B cell (primary cell): Measurements from ENCODE around the gene BNIP2. TPM values are rescaled to one million over a fixed set of nuclear protein-coding genes. Genes with fewer than 3 reads are reported as not detected.

Source experiments
- ATAC-seq: fragments of 200-7000 bp; cut with Tn5 transposase; one replicate; pipeline ENCODE4 v1.10.0; 2021; ENCODE audit warnings: low read depth, mild to moderate bottlenecking, moderate number of reproducible peaks, moderate library complexity
- CTCF ChIA-PET: fragments of 350-600 bp; sonication (Branson Sonifier 250); formaldehyde crosslinking; loops from one replicate; lab custom pipeline; 2021; ENCODE audit warnings: antibody characterized with exemption, inconsistent platforms; lab: Charles Lee
- POLR2A ChIA-PET: fragments of 350-600 bp; sonication (Branson Sonifier 250); formaldehyde crosslinking; loops from one replicate; lab custom pipeline; 2021; ENCODE audit warnings: antibody characterized with exemption; lab: Charles Lee
- DNase-seq: peaks from one replicate; pipeline ENCODE4 v3.0.0; 2013
- H2AFZ ChIP-seq: 2 replicates; pipeline ENCODE4 v1.6.1; 2012; ENCODE audit warnings: mild to moderate bottlenecking, low read depth, low read length; ENCODE audit not compliant: insufficient read depth, poor library complexity, severe bottlenecking
- H3K27ac ChIP-seq, 2 donors: 1 replicate in 1 of 2; 2 replicates in 1 of 2; pipeline ENCODE4 v1.5.1; 2012 to 2013; ENCODE audit warnings: low read length in 2 of 2, mild to moderate bottlenecking in 2 of 2, moderate library complexity in 1 of 2
- H3K27me3 ChIP-seq, 4 experiments: fragments of 200-600 bp in 1 of 4; sonication (generic) in 1 of 4; replicated peaks in 1 of 4; 1 replicate in 2 of 4; 2 replicates in 2 of 4; pipeline versions ENCODE4 v1.6.1 to v1.7.0; 2013 to 2016; ENCODE audit warnings: low read length in 3 of 4, mild to moderate bottlenecking in 2 of 4, mixed read lengths in 1 of 4, moderate library complexity in 1 of 4; ENCODE audit not compliant: insufficient read depth in 4 of 4, control insufficient read depth in 3 of 4; ENCODE audit errors: control extremely low read depth in 1 of 4
- H3K36me3 ChIP-seq, 2 experiments: replicated peaks in 1 of 2; 1 replicate in 1 of 2; 2 replicates in 1 of 2; pipeline versions ENCODE4 v1.6.1 to v1.7.1; 2013; ENCODE audit warnings: low read length in 1 of 2; ENCODE audit not compliant: insufficient read depth in 2 of 2, control insufficient read depth in 1 of 2; ENCODE audit errors: control extremely low read depth in 1 of 2, extremely low read depth in 1 of 2
- H3K4me1 ChIP-seq, 2 donors: fragments of 200-600 bp in 1 of 2; sonication (generic) in 1 of 2; 1 replicate in 1 of 2; 2 replicates in 1 of 2; pipeline versions ENCODE4 v1.5.1 to v1.6.1; 2013 to 2017; ENCODE audit warnings: low read length in 2 of 2; ENCODE audit not compliant: control insufficient read depth in 2 of 2, insufficient read depth in 2 of 2
- H3K4me2 ChIP-seq: replicated peaks from 2 replicates; pipeline ENCODE3; 2012; ENCODE audit warnings: mild to moderate bottlenecking, low read depth, low read length; ENCODE audit not compliant: poor library complexity, severe bottlenecking
- H3K4me3 ChIP-seq, 5 experiments: fragments of 200-600 bp in 1 of 5; sonication (generic) in 1 of 5; 1 replicate in 3 of 5; 2 replicates in 2 of 5; pipeline versions ENCODE4 v1.5.1 to v1.7.0; 2011 to 2016; ENCODE audit warnings: low read length in 4 of 5, mild to moderate bottlenecking in 4 of 5, low read depth in 2 of 5, control low read depth in 1 of 5, moderate library complexity in 1 of 5; ENCODE audit not compliant: insufficient read depth in 1 of 5; ENCODE audit errors: control extremely low read depth in 1 of 5, extremely low read depth in 1 of 5
- H3K79me2 ChIP-seq: fragments of 200-600 bp; sonication (generic); one replicate; pipeline ENCODE4 v1.6.0; 2016; ENCODE audit warnings: low read length; ENCODE audit not compliant: control insufficient read depth, insufficient read depth
- H3K9ac ChIP-seq: fragments of 200-600 bp; sonication (generic); 2 replicates; pipeline ENCODE4 v1.6.1; 2017; ENCODE audit warnings: mild to moderate bottlenecking, low read length, moderate library complexity
- H3K9me3 ChIP-seq, 3 donors: one replicate each; pipeline versions ENCODE4 v1.6.1 to v1.7.1; 2013; ENCODE audit warnings: low read length in 2 of 3; ENCODE audit not compliant: control insufficient read depth in 2 of 3, insufficient read depth in 1 of 3; ENCODE audit errors: control extremely low read depth in 1 of 3
- H4K20me1 ChIP-seq: 2 replicates; pipeline ENCODE4 v1.6.0; 2012; ENCODE audit warnings: mild to moderate bottlenecking, low read length; ENCODE audit not compliant: insufficient read depth, control insufficient read depth, poor library complexity, severe bottlenecking
- H3K27ac Mint-ChIP-seq: one replicate; pipeline ENCODE4 v1.8.0; 2021; ENCODE audit warnings: mixed read lengths
- H3K27me3 Mint-ChIP-seq: one replicate; pipeline ENCODE4 v1.8.0; 2021; ENCODE audit warnings: mixed read lengths
- H3K4me1 Mint-ChIP-seq: one replicate; pipeline ENCODE4 v1.8.0; 2021; ENCODE audit warnings: mixed read lengths
- H3K4me3 Mint-ChIP-seq: one replicate; pipeline ENCODE4 v1.8.0; 2021; ENCODE audit warnings: mixed read lengths
- H3K9me3 Mint-ChIP-seq: one replicate; pipeline ENCODE4 v1.8.0; 2022; ENCODE audit warnings: mixed read lengths; ENCODE audit not compliant: insufficient read depth
- CTCF ChIP-seq: fragments of 200-600 bp; IDR thresholded peaks from one replicate; pipeline ENCODE4 v1.8.0; 2022; ENCODE audit warnings: antibody characterized with exemption, mild to moderate bottlenecking
- EZH2 ChIP-seq: IDR thresholded peaks from 2 replicates; pipeline ENCODE4 v1.6.1; 2012; ENCODE audit warnings: borderline replicate concordance, low read depth, mild to moderate bottlenecking, moderate library complexity, low read length; ENCODE audit not compliant: insufficient read depth, poor library complexity, severe bottlenecking
- WGBS: methylation state at CpG from one replicate; pipeline ENCODE4 v1.1.5; 2013; ENCODE audit warnings: missing lambda C conversion rate; ENCODE audit not compliant: insufficient coverage; 5-methylcytosine and 5-hydroxymethylcytosine counted together
- intact Hi-C: fragments of 100-400 bp; cut with micrococcal nuclease; formaldehyde crosslinking; loops from one replicate; pipeline ENCODE4 v1.10.0; 2022
- polyA plus RNA-seq: library from polyadenylated mRNA; depleted of rRNA; stranded (reverse); fragments of >200 nt; gene quantifications from 2 replicates; pipeline ENCODE4 v1.2.3, GENCODE V29; 2012
- total RNA-seq, 2 donors: library from RNA; stranded (reverse); fragments of 120-200 nt in 1 of 2; gene quantifications; 1 replicate in 1 of 2; 2 replicates in 1 of 2; pipeline versions ENCODE4 v1.2.3 to v1.2.4, GENCODE V29; 2013 to 2022

Gene BNIP2
- total and polyA plus RNA-seq, 2 donors (not counting 1 experiment from before 2014, with no cell fraction given) = 21.3 to 91.2 TPM

- H3K4me1 ChIP-seq = no peaks in the 10 kb centered on the region
- H3K9me3 ChIP-seq = no peaks in the 10 kb centered on the region
- ATAC-seq (no peak), DNase-seq (no peak)
- no peaks in the 10 kb centered on the region for H3K27me3 ChIP-seq
- peaks cover 64% of the 10 kb centered on the region for H3K79me2 ChIP-seq
- H2AFZ ChIP-seq = no peak overlapping the region
- ChIA-PET POLR2A (no interaction called here), CTCF (no interaction called here)
- H3K27ac ChIP-seq = no peak overlapping the region
- no peak overlapping the region for H3K9ac ChIP-seq
- H3K27me3 Mint-ChIP-seq = no peaks in the 10 kb centered on the region
- TF ChIP-seq EZH2 (no peak), CTCF (no peak)
- WGBS = 98% methylated on average over 22 of the region's 23 CpGs
- H3K36me3 ChIP-seq = peaks cover 3 to 90% of the 10 kb centered on the region in 2 experiments
- no peak overlapping the region for H3K4me3 Mint-ChIP-seq
- no peak overlapping the region for H3K27ac Mint-ChIP-seq
- peaks cover 14% of the 10 kb centered on the region for H4K20me1 ChIP-seq
- H3K4me3 ChIP-seq = no peak overlapping the region
- no peaks in the 10 kb centered on the region for H3K4me1 Mint-ChIP-seq
- intact Hi-C loops = no loop called here
- no peak overlapping the region for H3K4me2 ChIP-seq
- H3K9me3 Mint-ChIP-seq = no peaks in the 10 kb centered on the region
Measured at GRCh38 chr15:59676565-59676964, 12.6 kb downstream of the BNIP2 start.

- Histone ChIP-seq H3K9ac (no peak overlapping the region), H3K27ac (no peak overlapping the region), H3K36me3 (peaks cover 4 to 86% of the 10 kb centered on the region in 2 experiments), H3K4me1 (no peaks in the 10 kb centered on the region), H4K20me1 (no peaks in the 10 kb centered on the region), H2AFZ (no peak overlapping the region), H3K4me2 (no peak overlapping the region), H3K9me3 (no peaks in the 10 kb centered on the region), H3K79me2 (peaks cover 44% of the 10 kb centered on the region), H3K4me3 (no peak overlapping the region), H3K27me3 (no peaks in the 10 kb centered on the region)
- no peak overlapping the region for H3K27ac Mint-ChIP-seq
- intact Hi-C loops = no loop called here
- POLR2A ChIA-PET = no interaction called here
- H3K4me3 Mint-ChIP-seq = no peak overlapping the region
- no peak for ATAC-seq
- no peaks in the 10 kb centered on the region for H3K27me3 Mint-ChIP-seq
- no peak for TF ChIP-seq EZH2
- no peak for TF ChIP-seq CTCF
- CTCF ChIA-PET = no interaction called here
- 100% methylated on average over 1 of the region's 3 CpGs for WGBS
- no peaks in the 10 kb centered on the region for H3K9me3 Mint-ChIP-seq
- no peak for DNase-seq
- H3K4me1 Mint-ChIP-seq = no peaks in the 10 kb centered on the region
Measured at GRCh38 chr15:59674361-59674877, 14.7 kb downstream of the BNIP2 start.
